ENCODE data around the gene SERPINA4.

DNA sequence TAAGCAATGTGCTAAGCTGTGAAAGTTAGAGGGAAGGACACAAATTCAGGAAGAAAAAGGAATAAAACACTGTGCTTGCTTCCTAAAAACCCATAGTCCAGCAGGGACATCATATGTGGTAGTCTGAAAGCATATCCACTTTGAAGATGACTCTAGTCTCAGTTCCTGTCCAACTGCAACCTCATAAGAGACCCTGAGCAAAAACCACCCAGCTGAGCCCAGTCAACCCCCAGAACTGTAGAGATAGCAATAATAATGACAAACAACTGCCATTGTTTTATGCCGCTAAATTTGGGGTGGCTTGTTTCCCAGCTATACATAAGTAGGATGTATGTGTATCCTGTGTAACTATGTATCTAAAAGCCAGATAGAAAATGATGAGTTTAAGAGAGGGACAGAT, 3.9 kb upstream of the SERPINA4 start:
- TF ChIP-seq CTCF (IDR thresholded peaks at IDR 0.05) (no peak), ZFX (IDR thresholded peaks at IDR 0.05; ENCODE audit: borderline replicate concordance) (no peak)
